GM12873 (cell line): ENCODE results near the gene SLC12A7.

Source experiments
- TF ChIP-seq, protein P1 (sequence below): IDR thresholded peaks from 2 replicates; pipeline ENCODE4 v1.5.1; 2012; ENCODE audit warnings: low read depth, mild to moderate bottlenecking, moderate library complexity, low read length, control low read depth; ENCODE audit not compliant: insufficient read depth; ENCODE audit errors: missing control alignments

SLC12A7 gene

DNA sequence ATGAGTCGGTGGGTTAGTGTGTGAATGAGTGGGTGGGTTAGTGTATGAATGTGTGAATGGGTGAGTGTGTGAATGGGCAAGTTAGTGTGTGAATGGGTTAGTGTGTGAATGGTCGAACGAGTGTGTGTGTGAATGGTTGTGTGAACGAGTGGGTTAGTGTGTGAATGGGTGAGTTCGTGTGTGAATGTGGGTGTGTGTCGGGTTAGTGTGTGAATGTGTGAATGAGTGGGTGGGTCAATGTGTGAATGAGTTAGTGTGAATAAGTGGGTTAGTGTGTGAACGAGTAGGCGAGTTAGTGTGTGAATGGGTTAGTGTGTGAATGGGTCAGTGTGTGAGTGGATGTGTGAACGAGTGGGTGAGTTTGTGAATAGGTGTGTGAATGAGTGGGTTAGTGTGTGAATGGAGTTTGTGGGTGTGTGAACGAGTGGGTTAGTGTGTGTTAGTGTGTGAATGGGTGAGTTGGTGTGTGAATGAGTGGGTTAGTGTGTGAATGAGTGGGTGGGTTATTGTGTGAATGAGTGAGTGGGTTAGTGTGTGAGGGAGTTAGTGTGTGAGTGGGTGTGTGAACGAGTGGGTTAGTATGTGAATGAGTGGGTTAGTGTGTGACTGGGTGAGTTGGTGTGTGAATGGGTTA lies 64.4 kb downstream of the SLC12A7 start:
- TF ChIP-seq, protein P1, sequence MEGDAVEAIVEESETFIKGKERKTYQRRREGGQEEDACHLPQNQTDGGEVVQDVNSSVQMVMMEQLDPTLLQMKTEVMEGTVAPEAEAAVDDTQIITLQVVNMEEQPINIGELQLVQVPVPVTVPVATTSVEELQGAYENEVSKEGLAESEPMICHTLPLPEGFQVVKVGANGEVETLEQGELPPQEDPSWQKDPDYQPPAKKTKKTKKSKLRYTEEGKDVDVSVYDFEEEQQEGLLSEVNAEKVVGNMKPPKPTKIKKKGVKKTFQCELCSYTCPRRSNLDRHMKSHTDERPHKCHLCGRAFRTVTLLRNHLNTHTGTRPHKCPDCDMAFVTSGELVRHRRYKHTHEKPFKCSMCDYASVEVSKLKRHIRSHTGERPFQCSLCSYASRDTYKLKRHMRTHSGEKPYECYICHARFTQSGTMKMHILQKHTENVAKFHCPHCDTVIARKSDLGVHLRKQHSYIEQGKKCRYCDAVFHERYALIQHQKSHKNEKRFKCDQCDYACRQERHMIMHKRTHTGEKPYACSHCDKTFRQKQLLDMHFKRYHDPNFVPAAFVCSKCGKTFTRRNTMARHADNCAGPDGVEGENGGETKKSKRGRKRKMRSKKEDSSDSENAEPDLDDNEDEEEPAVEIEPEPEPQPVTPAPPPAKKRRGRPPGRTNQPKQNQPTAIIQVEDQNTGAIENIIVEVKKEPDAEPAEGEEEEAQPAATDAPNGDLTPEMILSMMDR: no peak

GRCh38 chr5:1045960-1046560 lies 65.8 kb downstream of the SLC12A7 start:
- TF ChIP-seq, protein P1: no peak

GRCh38 chr5:1044117-1044516 lies 67.7 kb downstream of the SLC12A7 start:
- TF ChIP-seq, protein P1: no peak

DNA sequence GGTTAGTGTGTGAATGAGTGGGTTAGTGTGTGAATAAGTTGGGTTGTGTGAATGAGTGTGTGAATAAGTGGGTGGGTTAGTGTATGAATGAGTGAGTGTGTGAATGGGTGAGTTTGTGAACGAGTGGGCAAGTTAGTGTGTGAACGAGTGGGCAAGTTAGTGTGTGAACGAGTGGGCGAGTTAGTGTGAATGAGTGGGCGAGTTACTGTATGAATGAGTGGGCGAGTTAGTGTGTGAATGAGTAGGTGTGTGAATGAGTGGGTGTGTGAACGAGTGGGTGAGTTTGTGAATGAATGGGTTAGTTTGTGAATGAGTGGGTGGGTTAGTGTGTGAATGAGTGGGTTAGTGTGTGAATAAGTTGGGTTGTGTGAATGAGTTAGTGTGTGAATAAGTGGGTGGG lies 68.5 kb downstream of the SLC12A7 start:
- TF ChIP-seq, protein P1: no peak

DNA sequence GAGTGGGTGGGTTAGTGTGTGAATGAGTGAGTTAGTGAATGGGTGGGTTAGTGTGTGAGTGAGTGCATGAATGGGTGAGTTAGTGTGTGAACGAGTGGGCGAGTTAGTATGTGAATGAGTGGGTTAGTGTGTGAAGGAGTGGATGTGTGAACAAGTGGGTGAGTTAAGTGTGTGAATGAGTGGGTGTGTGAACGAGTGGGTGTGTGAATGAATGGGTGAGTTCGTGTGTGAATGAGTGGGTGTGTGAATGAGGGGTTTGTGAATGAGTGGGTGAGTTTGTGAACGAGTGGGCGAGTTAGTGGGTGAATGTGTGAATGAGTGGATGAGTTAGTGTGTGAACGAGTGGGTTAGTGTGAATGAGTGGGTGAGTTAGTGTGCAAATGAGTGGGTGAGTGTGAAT lies 69.2 kb downstream of the SLC12A7 start:
- TF ChIP-seq, protein P1: no peak

GRCh38 chr5:1041225-1042143 lies 70.4 kb downstream of the SLC12A7 start:
- TF ChIP-seq, protein P1: no peak

- TF ChIP-seq, protein P1: no peak
These were observed 71.3 kb downstream of the SLC12A7 start for GRCh38 chr5:1040571-1040970.
